Lower leg skin (tissue), 3 donors: ENCODE data around the gene MAP7.

ENCODE experiments used
- CTCF ChIP-seq, 3 donors: fragments of 450-650 bp; IDR thresholded peaks; one replicate each; pipeline ENCODE4 v1.5.1; 2016; ENCODE audit warnings: antibody characterized with exemption in 3 of 3, mild to moderate bottlenecking in 3 of 3, moderate library complexity in 2 of 3
- POLR2A ChIP-seq, 2 donors: fragments of 450-650 bp; IDR thresholded peaks; one replicate each; pipeline ENCODE4 v1.6.1; 2016 to 2017; ENCODE audit warnings: antibody characterized with exemption in 2 of 2, mild to moderate bottlenecking in 1 of 2, moderate library complexity in 1 of 2

- TF ChIP-seq CTCF (IDR thresholded peaks at IDR 0.05) (no peak), POLR2A (IDR thresholded peaks at IDR 0.05) (no peak)
Observed at GRCh38 chr6:136411025-136411325, 139.2 kb downstream of the MAP7 start.
